GM15510 (cell line): ENCODE results near the gene CTIF.

ENCODE experiments used
- POLR2A ChIP-seq: IDR thresholded peaks from 3 replicates; pipeline ENCODE4 v1.6.1; 2011; ENCODE audit warnings: borderline replicate concordance; ENCODE audit not compliant: insufficient read length; ENCODE audit errors: extremely low read depth

CTIF gene

DNA sequence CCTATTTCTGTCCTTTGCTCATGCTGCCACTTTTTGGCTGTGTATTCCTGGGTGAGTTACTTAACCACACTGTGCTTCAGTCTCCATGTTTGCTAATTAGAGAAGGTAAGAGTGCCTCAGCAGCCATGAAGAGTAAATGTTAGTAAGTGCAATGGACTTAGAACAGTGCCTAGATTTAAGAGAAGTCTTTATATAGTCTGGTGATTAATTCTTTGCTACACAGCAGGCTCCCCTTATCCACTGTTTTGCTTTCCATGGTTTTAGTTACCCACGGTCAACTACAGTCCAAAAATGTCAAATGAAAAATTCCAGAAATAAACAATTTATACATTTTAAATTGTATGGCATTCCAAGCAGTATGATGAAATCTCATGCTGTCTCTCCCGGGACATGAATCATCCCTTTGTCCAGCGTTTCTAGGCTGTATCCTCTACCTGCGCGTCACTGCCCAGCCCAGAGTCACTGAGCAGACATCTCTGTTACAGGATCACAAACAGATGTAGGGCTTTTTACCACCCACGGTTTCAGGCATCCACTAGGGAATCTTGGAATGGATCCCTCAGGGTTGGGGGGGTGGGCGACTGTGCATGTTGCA is 91.0 kb downstream of the CTIF start:
- TF ChIP-seq POLR2A, result no peak

DNA sequence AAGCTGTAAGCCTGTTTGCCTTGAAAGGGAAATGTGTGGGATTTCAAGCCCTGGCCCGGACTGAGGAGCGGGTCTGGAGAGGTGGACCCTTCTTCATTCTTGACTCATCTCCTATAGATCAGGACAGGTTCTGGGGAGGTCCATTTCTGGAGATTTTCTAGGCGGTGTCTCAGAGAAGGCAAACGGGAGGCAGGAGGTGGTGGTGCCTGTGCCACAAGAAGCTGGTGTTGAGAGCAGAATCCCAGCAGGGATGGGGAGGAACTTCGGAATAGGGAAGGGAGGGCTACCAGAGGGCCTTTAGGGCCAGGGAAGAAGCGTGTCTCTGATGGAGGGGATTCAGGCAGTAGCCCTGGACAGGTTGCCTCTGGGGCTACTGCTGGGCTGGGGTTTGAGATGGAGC is 93.0 kb downstream of the CTIF start:
- no peak for TF ChIP-seq POLR2A

DNA sequence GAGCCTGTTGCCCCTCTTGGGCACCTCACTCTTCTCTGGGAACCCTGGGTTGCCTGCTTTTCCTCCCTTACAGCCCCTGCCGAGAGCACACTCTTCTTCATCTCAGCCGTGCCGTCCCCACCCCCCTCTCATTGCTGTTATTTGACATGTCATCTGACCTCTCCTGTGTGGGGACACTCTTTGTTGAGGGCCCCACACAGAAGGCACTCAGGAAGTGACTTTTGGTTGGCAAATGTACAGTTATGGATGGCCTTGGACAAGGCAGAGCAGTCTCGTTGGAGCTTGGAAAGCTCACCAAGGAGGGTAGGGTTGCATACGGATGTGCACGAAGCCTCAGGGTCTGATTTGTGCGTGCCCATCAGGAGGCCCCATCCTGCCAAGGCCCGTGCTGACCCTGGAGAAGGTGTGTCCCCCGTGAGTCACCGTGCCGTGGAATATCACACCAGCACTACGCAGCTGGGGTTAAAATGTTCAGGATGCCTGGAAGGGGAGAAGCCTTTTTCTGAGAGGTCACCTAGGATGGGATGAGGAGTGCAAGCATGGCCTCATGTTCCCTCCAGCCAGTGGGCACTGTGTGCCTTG is 93.9 kb downstream of the CTIF start:
- TF ChIP-seq POLR2A, result no peak

- TF ChIP-seq POLR2A, result no peak
Observed at GRCh38 chr18:48634491-48634890, 95.7 kb downstream of the CTIF start.

GRCh38 chr18:48634975-48635374 is 96.1 kb downstream of the CTIF start:
- no peak for TF ChIP-seq POLR2A

DNA sequence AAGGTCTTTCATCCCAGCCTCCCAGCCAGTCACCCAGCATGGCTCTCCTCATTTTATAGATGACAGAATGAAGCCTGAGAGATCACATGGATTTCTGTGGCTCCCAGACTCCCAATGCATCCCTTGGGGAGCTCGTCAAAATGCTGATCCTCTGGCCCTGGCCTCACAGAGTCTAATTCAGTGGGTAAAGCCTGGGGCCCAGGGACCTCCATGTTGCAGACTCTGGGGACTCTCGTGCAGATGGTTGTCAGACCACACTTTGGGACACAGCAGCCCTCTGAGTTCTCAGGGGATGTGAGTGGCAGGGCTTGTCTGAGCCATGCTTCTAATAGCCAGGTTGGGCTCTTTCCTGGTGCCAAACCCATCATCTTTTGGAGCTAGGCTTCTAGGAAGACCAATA is 97.0 kb downstream of the CTIF start:
- TF ChIP-seq POLR2A, result no peak

GRCh38 chr18:48636436-48636835 is 97.6 kb downstream of the CTIF start:
- TF ChIP-seq POLR2A, result no peak

DNA sequence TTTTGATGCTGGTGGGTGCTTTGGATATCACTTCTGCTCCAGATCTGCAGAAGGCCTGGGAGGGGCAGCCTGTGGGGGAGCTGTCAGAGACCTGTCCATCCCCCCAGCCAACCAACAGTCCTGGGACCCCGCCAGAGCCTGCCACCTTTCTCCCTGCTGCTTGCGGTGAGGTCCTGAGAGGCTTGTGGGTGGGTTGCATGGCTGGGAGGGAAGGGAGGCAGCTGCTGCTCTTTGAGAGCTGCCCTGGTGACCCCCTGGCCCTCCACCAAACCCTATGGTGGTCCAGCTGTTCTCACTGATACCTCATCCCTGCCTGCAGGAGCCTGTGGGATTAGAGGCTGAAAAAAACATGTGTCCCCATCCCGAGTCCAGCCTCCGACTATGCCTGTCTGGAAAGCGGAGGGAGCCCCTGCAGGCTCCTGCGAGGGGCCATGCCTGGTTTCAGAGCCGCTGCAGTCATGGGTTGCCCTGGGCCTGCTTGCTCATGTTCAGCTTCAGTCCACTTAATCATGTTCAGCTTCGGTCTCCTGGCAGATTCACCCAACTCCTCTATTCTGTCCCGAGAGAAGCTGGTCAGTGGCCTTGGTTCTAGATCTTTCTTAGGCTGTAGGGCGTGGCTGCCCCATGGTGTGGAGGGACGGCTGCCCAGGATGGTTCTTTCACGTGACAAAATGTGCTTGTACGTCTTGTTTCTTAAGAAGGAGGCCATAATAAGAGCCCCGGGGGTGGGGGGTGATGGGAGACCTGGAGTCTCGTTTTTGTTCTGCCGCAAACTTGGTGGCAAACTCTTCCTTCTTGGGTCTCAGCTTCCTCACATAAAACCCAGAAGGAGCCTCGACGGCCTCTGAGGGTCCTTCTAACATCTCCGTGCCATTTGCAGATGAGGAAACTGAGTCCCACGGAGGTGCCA is 98.5 kb downstream of the CTIF start:
- TF ChIP-seq POLR2A, result no peak

DNA sequence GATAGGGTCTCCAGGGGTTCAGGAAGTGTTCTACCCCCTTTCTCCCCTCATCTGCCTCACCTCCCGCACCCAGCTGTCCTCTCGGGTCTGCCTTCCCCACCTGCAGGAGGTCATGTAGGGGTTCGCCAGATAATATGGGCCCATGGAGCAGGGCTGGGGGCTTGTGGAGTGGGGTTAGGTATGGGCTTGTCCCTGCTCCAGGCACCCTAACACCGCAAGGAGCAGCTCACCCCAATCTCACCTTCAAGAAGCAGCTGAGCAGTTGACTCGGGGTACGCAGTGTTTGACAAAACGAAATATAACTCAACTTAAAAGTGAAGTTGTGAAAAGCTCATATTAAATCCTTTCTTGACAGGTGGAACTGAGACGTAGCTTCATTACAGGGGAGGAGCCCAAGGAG is 99.6 kb downstream of the CTIF start:
- TF ChIP-seq POLR2A, result no peak

GRCh38 chr18:48638896-48639771 is 100.3 kb downstream of the CTIF start:
- no peak for TF ChIP-seq POLR2A

GRCh38 chr18:48639772-48640432 is 101.1 kb downstream of the CTIF start:
- TF ChIP-seq POLR2A, result no peak

DNA sequence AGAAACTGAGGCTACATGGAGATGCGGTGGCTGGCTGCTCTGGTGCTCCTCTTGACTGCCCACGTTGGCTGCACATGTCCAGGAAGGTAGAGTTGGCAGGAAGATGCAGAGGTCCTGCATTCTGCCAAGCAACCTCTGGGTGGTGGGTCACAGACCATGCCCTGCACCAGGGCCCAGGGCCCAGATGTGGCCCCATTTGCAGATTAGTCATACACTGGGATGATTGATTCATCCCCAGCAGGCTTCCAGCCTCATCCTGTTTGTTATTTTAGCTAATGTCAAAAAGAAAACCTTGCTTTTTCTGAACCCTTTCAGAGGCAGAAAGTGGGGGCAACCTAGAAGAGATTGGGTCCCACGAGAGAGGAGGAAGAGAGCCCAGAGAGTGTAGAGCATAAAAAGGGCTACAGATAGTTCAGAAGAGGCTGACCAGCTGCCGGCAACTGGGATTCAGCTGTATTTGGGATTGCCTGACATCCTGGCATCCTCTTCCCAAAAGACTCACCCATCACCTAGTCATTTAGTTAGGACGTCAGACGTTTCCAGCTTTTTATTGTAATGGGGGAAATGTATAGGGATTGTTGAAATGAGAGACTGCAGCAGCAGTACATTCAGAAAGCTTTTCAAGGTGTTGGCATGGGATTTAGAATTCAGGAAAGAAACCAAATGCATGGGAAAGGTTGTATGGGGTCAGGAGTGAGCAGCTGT is 101.9 kb downstream of the CTIF start:
- TF ChIP-seq POLR2A, result no peak

DNA sequence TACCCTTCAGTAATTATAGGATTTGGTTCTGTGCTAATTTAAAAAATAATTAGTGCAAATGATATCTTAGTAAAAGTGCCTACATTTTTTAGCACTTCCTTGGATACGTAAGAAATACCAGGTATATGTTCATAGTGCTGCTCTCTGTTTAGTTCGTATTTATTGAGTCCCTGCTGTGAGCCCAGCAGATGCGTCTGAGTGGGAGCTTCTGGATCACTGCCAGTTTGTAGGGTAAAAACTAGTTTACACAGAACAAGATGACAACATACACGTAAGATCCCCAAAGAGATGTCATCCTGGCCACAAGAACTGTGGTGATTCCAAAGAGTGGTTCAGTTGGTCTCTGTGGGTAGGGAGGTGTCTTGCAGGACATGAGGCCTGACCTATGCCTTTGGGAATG is 103.2 kb downstream of the CTIF start:
- no peak for TF ChIP-seq POLR2A

GRCh38 chr18:48642503-48642902 is 103.7 kb downstream of the CTIF start:
- no peak for TF ChIP-seq POLR2A
